ENCODE data around the gene HIPK3. TPM values are rescaled to one million over a fixed set of nuclear protein-coding genes. Genes with fewer than 3 reads are reported as not detected.

Gene HIPK3
- total and polyA plus RNA-seq, 2 experiments from 2014 or later, result 5.5 to 29.8 TPM

- H4K20me1 ChIP-seq (replicated peaks; ENCODE audit: insufficient read depth), result no peaks in the 10 kb centered on the region
These were observed 130.8 kb downstream of the HIPK3 start for GRCh38 chr11:33387996-33388395.

More at GRCh38 chr11:33387996-33388395, 130.8 kb downstream of the HIPK3 start:
- Mint-ChIP-seq H3K4me1 (peaks cover 3% of the 10 kb centered on the region; the same call in 2 of the 3 replicates), H3K9me3 (peaks cover 11% of the 10 kb centered on the region; the same call in 2 of the 3 replicates), H3K27me3 (ENCODE audit: insufficient read depth, low read depth, poor library complexity) (no peaks in the 10 kb centered on the region), H3K36me3 (ENCODE audit: low read depth) (0 out of 3 replicates have a peak, but pooled peaks cover 3% of the 10 kb centered on the region), H3K27ac (no peak overlapping the region), H3K4me3 (no peak overlapping the region)
- TF ChIP-seq REST (IDR thresholded peaks at IDR 0.05; ENCODE audit: unreplicated experiment) (no peak), CTCF (conservative IDR thresholded peaks at IDR 0.05; ENCODE audit: low read depth in 2 of 2) (no peak), POLR2AphosphoS5 (IDR thresholded peaks at IDR 0.05; ENCODE audit: low read depth) (no peak), ZNF462 (CRISPR knock-in tag; IDR thresholded peaks at IDR 0.05) (no peak), EZH2phosphoT487 (IDR thresholded peaks at IDR 0.05; ENCODE audit: unreplicated experiment) (no peak), ZNF331 (CRISPR knock-in tag; IDR thresholded peaks at IDR 0.05; ENCODE audit: low read depth) (no peak), JUNB (IDR thresholded peaks at IDR 0.05; ENCODE audit: unreplicated experiment) (no peak), ETS1 (IDR thresholded peaks at IDR 0.05) (no peak), NANOG (IDR thresholded peaks at IDR 0.05; ENCODE audit: borderline replicate concordance) (no peak), ZNF114 (CRISPR knock-in tag; IDR thresholded peaks at IDR 0.05) (no peak), STAT1 (IDR thresholded peaks at IDR 0.05; ENCODE audit: unreplicated experiment) (no peak), EZH2 (IDR thresholded peaks at IDR 0.05; ENCODE audit: low read depth, unreplicated experiment) (no peak), CREB1 (CRISPR knock-in tag; IDR thresholded peaks at IDR 0.05; ENCODE audit: low read depth) (no peak)
- Histone ChIP-seq H3K4me1 (ENCODE audit: insufficient read depth) (no peaks in the 10 kb centered on the region), H3K27ac (ENCODE audit: low read depth) (no peak overlapping the region), H3K36me3 (ENCODE audit: insufficient read depth) (no peaks in the 10 kb centered on the region; the same call in 1 of the 2 replicates), H3K4me2 (no peak overlapping the region), H3F3A (replicated peaks; ENCODE audit: low read depth) (no peaks in the 10 kb centered on the region), H3K9me2 (ENCODE audit: insufficient read depth) (no peaks in the 10 kb centered on the region), H3K4me3 (no peak overlapping the region), H2AFZ (no peak overlapping the region), H3K27me3 (ENCODE audit: insufficient read depth) (no peaks in the 10 kb centered on the region), H3K79me2 (replicated peaks; ENCODE audit: insufficient read depth) (no peaks in the 10 kb centered on the region)
- DNase-seq (ENCODE audit: low spot score), result no peak
- ATAC-seq, result no peak
